HG02973 (cell line): ENCODE measurements around the gene NUMA1.

Experiments
- ATAC-seq: cut with Tn5 transposase; IDR thresholded peaks from one replicate; pipeline ENCODE4 v1.9.1; 2021; ENCODE audit warnings: moderate library complexity; ENCODE audit not compliant: unreplicated experiment

NUMA1 gene

DNA sequence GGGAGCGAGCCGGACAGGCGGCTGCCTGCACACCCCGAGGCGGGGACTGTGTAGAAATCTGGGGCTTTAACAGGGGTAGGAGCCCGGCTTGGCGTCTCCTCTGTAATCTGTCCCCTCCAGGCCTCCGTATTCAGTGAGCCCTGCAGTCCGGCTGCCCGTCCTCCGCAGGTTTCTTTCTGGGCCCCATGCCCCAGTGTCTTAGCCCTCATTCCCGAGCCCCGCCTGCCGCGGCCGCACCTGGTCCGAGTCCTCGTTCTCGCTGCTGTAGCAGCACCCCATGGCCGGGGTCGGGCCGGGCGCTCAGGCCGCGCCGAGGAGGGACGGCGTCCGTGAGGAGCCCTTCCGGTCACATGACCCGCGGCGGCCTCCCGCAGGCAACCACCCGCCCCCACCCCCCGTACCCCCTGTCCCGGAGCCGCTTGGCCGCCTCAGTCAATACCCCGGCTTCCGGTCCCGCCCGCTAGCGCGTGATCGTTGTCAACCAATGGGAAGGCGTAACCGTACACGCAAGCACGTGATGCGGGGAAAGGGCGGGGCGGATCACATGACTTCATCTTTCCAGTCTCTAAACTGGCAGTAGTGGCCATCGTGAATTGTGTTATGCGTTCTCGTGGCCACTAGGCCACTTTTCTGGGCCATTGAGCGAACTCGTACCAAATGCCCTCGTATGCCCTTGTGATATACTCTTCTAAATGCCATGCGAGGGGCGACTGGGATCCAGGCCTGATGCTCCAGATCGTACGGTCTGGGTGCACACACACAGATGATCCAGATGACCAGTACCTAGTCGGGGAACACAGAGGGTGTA is 22.8 kb upstream of the NUMA1 start, which contains the start of gene LAMTOR1:
TSS of gene LAMTOR1 (minus strand) at position 352 of the 808 bp plus-strand sequence. CDS start at position 279, 73 bp downstream.
- peak; percentile 81 for ATAC-seq

DNA sequence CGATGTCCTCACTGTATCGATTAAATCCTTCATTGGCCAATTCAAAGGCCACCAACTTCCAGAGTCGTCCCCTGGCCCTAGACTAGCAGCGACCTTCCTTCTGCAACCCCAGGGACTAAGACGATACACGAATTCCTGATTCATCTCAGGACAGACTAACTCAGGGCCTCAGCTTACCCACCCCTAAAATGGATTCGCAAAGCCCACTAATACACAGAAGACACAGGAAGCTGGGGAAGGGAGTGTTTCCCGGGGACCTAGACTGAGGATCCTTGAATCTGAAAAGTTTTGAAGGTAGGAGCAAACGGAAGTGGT is 22.2 kb upstream of the NUMA1 start:
- no peak for ATAC-seq

DNA sequence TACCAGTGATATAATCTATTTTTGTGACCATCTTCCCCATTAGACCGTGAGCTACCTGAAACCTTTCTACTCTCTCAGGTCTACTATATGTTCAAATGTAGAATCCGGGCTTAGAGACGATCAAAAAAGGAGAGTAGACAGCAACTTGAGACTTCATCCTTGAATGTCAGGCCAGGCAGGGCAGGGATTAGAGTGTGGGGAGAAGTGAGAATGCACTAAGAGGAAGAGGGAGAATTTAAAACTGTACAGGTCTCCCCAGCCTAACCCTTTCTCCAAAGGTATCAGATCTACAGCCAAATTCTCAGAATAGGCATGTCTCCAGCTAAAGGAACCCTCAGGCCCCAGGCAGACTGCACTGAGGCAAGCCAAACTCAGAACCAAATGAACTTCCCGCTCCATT is 21.8 kb upstream of the NUMA1 start:
- ATAC-seq, result no peak

GRCh38 chr11:72100462-72100861 is 20.1 kb upstream of the NUMA1 start:
- ATAC-seq, result no peak

- ATAC-seq, result no peak
Observed at GRCh38 chr11:72100009-72100408, 19.7 kb upstream of the NUMA1 start.

DNA sequence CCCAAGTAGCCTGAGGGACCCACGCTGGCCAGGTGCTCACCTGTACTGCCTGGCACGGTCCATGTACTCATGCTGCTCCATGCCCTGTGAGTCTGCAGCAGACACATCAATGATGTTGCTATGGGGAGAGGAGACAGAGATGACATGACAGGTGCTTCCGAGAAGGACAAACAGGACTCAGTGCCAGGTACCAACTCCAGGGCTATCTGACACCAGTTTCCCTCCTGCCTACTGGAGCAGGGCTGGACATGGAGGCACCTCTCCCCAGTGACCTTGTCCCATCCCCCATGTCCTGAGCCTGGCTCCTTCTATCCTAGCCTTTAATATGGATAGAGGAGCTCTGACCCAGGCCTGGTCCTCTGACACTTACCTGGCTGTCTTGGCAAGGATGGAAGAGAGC is 18.4 kb upstream of the NUMA1 start:
- no peak for ATAC-seq

DNA sequence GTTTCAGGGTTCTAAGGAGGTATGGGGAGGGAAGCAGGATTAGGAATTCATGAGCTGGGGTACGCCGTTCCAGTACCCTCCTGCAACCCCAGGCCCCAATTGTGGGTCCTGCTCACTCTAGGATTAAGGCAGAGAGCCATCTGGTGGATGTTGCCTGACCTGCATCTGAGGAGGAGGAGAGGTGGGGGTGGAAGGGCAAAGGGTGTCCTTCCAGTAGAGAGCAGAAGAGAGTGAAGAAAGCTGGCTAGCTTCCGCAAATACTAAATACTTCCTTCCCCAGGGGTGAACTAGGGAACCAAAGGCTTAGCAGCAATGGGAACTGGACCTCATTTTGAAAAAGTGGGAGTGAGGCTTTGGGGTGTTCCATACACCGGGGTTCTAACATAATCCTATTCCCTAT is 10.9 kb upstream of the NUMA1 start:
- no peak for ATAC-seq

DNA sequence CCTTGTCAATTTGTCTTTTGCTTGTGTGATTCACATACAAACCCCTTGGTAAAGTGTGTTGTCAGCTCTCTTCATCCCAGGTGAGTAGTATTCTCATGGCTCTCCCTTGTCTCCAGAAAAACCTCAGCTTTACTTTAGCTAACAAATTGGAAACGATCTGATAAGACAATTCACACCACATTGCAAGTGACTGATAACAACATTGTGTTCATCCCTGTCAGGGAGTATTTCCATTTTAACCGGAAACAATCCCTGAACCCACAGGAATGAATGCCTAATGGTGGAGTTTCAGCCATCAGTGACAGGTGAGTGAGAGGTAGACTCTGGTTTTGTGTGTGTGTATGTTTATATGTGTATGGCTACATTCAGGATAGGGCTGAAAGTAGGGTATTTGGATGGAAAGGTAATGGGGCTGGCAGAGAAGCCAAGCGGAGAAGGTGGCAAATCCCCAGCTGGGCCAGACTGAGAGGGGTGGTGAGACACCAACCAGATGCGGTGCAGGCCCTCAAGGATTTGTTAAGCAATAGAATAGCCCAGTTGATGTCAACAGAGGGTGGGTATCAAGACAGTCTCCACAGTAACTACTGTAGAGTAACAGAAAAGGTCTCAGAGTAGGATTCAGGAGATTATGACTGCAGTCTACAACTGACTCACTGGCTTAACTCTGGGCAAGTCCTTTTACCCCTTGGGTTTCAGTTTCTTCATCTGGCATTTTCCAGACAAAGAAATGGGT is 7.9 kb upstream of the NUMA1 start:
- no peak for ATAC-seq

- ATAC-seq, result no peak
Observed at GRCh38 chr11:72085621-72086351, 5.4 kb upstream of the NUMA1 start.

GRCh38 chr11:72084965-72085364 is 4.6 kb upstream of the NUMA1 start:
- no peak for ATAC-seq

DNA sequence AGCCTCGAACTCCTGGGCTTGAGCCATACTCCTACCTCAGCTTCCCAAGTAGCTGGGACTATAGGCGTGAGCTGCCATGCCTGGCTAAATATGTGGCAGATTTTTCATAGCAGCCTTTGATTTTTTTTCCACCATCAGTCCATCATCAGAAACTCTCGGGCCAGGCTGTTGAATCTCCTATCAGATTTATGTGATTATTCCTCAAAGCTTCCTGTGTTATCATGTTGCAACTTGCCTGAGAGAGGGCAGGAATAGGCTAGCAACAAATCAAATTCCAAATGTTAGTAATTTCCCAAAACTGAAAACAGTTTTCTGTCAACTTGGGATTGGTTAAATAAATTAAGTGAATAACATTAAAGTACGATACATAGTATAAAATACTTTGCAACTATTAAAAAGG is 3.7 kb upstream of the NUMA1 start:
- no peak for ATAC-seq

- ATAC-seq, result no peak
Observed at GRCh38 chr11:72083414-72083813, 3.1 kb upstream of the NUMA1 start.

GRCh38 chr11:72081821-72082453 is 1.6 kb upstream of the NUMA1 start:
- no peak for ATAC-seq

DNA sequence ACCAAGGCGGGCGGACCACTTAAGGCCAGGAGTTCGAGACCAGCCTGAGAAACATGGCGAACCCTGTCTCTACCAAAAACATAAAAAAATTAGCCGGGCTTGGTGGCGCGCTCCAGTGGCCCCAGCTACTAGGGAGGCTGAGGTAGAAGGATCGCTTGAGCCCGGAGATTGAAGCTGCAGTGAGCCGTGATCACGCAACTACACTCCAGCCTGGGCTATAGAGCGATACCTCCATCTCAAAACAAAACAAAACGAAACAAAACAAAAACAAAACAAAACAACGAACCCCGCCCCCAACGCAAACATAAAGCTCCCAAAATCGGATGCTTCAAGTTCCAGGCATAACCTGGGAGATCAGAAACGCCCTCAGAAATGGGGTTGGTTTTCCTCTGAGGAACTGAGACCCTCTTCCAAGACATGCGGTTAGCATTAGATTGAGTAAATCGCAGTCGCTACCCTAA is 872 bp upstream of the NUMA1 start:
- no peak for ATAC-seq

DNA sequence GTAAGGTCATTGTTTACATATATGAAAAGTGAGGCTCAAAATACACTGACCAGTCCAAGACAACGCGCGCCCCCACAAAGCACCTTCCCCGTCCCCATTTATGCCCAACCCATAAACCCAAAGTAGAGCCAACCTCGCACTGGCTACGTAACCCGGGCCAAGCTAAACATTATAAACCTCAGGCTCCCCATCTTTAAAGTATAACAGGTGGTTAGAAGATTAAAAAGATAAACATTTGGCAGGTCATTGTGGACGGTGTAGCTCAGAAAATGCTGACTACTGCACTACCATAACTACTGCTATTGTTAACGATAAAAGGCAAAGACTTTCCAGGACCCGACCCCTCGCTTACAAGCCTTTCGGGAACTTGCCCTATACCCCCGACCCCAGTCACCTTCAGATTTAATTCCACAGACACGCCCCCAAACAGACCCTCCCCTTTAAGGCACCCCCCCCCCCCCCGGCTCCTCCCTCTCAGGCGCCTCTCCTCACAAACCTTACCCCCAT is 470 bp downstream of the NUMA1 start:
- ATAC-seq, result no peak

GRCh38 chr11:72078477-72078876 is 1.9 kb downstream of the NUMA1 start:
- no peak for ATAC-seq

- ATAC-seq, result no peak
Observed at GRCh38 chr11:72075756-72076155, 4.6 kb downstream of the NUMA1 start.

DNA sequence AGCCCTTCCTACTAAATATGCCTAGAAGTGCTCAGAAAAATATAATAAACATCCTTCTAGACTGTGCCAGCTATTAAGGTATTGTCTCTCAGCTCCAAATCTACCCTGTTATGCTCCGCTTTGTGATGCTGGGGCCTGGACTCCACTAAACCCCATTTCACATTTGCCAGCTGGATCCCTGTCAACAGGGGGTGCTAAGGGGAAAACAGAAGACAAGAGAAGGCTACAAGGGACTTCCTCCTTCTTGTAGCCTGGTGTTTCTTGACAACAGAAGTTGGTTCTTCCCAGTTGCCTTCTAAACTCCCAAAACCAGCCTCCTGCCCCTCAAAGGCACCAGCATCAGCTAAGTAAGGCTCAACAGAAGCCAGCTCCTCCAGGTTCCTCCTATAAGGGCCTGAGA is 5.2 kb downstream of the NUMA1 start:
- ATAC-seq, result no peak

DNA sequence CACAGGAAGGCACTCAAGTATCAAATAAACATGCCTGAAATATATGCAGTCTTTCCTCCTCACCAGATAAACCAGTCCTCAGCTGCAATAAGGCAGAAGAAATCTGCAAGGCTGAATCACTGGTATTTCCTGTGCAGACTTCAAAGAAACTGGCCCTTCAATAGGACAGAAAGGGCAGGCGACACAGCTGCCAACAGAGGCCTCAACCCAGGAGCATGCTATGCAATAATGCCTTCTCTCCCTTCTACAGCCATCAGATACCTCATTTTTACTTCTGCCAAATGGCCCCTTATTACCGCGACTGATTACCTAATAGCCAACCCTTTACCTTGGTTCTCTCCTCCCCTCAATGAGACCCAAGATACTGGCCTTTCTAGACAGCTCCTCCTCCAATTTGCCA is 8.0 kb downstream of the NUMA1 start:
- ATAC-seq, result no peak

DNA sequence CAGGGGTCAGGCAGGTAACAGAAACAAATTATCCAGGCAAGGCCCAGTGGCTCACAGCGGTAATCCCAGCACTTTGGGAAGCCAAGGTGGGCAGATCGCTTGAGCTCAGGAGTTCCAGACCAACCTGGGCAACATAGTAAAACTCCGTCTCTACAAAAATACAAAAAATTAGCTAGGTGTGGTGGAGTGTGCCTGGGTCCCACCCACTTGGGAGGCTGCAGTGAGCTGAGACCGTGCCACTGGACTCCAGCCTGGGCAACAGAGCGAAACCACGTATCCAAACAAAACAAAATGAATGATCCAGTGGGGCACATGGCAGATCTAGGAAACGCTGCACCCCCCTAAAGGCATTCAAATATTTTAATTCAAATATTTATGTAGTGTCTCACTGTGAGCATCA is 9.9 kb downstream of the NUMA1 start:
- ATAC-seq, result no peak

- ATAC-seq, result no peak
Observed at GRCh38 chr11:72069787-72070251, 10.5 kb downstream of the NUMA1 start.
